K562 (cell line): ENCODE data around the gene SNAP23. TPM values are rescaled to one million over a fixed set of nuclear protein-coding genes. Genes with fewer than 3 reads are reported as not detected.

Experiments
- ATAC-seq: fragments of 200-7000 bp; cut with Tn5 transposase; 3 replicates; pipeline ENCODE4 v1.9.1; 2020; ENCODE audit warnings: moderate library complexity
- BruUV-seq: library from RNA; stranded (reverse); fragments of 400-500 nt; replicated peaks from 2 replicates; lab custom pipeline; 2021; lab: Mats Ljungman, UMichigan
- CTCF ChIA-PET: fragments of 300-600 bp; formaldehyde crosslinking; extraction: SDS; loops from one replicate; lab custom pipeline; 2021; ENCODE audit warnings: low intra/inter-chr PET ratio; lab: Yijun Ruan, JAX
- POLR2A ChIA-PET: fragments of 300-600, 350-650 bp; sonication (Branson Sonifier 250); formaldehyde crosslinking; extraction: SDS; loops from one replicate; lab custom pipeline; 2021; ENCODE audit warnings: antibody characterized with exemption, inconsistent platforms; lab: Yijun Ruan, JAX
- DNase-seq, 4 experiments: peaks; one replicate each; pipeline versions ENCODE4 v3.0.0 to v3.0.0-alpha.2; 2011 to 2018; ENCODE audit warnings: low spot score in 3 of 4, mixed read lengths in 3 of 4; ENCODE audit errors: extremely low read depth in 1 of 4
- FAIRE-seq: peaks from 2 replicates; lab custom pipeline; 2011; peaks lifted over from hg19 to GRCh38; lab: Jason Lieb, UNC
- H2AFZ ChIP-seq: 2 replicates; pipeline ENCODE4 v1.6.0; 2011; ENCODE audit warnings: low read depth, low read length, control low read depth, inconsistent platforms
- H3K27ac ChIP-seq: fragments of 200-600 bp; 3 replicates; pipeline ENCODE4 v1.8.0; 2011; ENCODE audit warnings: low read depth, mild to moderate bottlenecking, control low read depth, inconsistent platforms, low read length, moderate library complexity, mixed read lengths; ENCODE audit errors: extremely low read depth
- H3K27me3 ChIP-seq, 2 experiments: fragments of 300-600 bp in 1 of 2; 2 replicates in 1 of 2; 3 replicates in 1 of 2; pipeline versions ENCODE4 v1.6.0 to v1.8.0; 2011; ENCODE audit warnings: inconsistent platforms in 2 of 2, low read length in 2 of 2, mild to moderate bottlenecking in 1 of 2, mixed read lengths in 1 of 2, moderate library complexity in 1 of 2; ENCODE audit not compliant: control insufficient read depth in 2 of 2, insufficient read depth in 2 of 2
- H3K36me3 ChIP-seq: fragments of 300-600 bp; 3 replicates; pipeline ENCODE4 v1.8.0; 2011; ENCODE audit warnings: mild to moderate bottlenecking, low read length, inconsistent platforms; ENCODE audit not compliant: control insufficient read depth, insufficient read depth
- H3K4me1 ChIP-seq, 2 experiments: fragments of 200-600 bp in 1 of 2; replicated peaks in 1 of 2; 2 replicates in 1 of 2; 3 replicates in 1 of 2; pipeline versions ENCODE4 v1.5.1 to v1.8.0; 2011; ENCODE audit warnings: inconsistent platforms in 2 of 2, low read length in 2 of 2, mild to moderate bottlenecking in 1 of 2, mixed read lengths in 1 of 2, moderate library complexity in 1 of 2; ENCODE audit not compliant: control insufficient read depth in 2 of 2, insufficient read depth in 2 of 2
- H3K4me2 ChIP-seq: 2 replicates; pipeline ENCODE4 v1.6.1; 2011; ENCODE audit warnings: low read length, control low read depth, inconsistent platforms, mixed read lengths; ENCODE audit not compliant: insufficient read depth
- H3K4me3 ChIP-seq: fragments of 200-600 bp; sonication (generic), shearing (Covaris generic); 2 replicates; pipeline ENCODE4 v1.5.1; 2016; ENCODE audit warnings: control low read depth, inconsistent platforms
- H3K79me2 ChIP-seq: fragments of 200-600 bp; 3 replicates; pipeline ENCODE4 v1.8.0; 2011; ENCODE audit warnings: low read length, inconsistent platforms; ENCODE audit not compliant: control insufficient read depth, insufficient read depth
- H3K9ac ChIP-seq, 2 experiments: 2 replicates each; pipeline versions ENCODE4 v1.6.0 to v1.6.1; 2011; ENCODE audit warnings: low read depth in 2 of 2, low read length in 2 of 2, control low read depth in 1 of 2, inconsistent platforms in 1 of 2, mild to moderate bottlenecking in 1 of 2, mixed read lengths in 1 of 2; ENCODE audit not compliant: insufficient read depth in 1 of 2
- H3K9me1 ChIP-seq: one replicate; pipeline ENCODE4 v1.6.0; 2011; ENCODE audit warnings: inconsistent platforms, mild to moderate bottlenecking, low read length, moderate library complexity; ENCODE audit not compliant: control insufficient read depth, insufficient read depth
- H3K9me3 ChIP-seq: replicated peaks from 2 replicates; pipeline ENCODE4 v1.5.1; 2011; ENCODE audit warnings: low read depth, low read length, inconsistent platforms; ENCODE audit not compliant: control insufficient read depth, insufficient read depth
- H4K20me1 ChIP-seq: replicated peaks from 2 replicates; pipeline ENCODE4 v1.6.1; 2011; ENCODE audit warnings: low read length, inconsistent platforms, mixed read lengths; ENCODE audit not compliant: control insufficient read depth, insufficient read depth
- E4F1 ChIP-seq: fragments of 250-450 bp; sonication (Bioruptor Pico); IDR thresholded peaks from 2 replicates; pipeline ENCODE4 v1.5.0; 2021; ENCODE audit warnings: mild to moderate bottlenecking, borderline replicate concordance
- FOXA1 ChIP-seq: fragments of 450-650 bp; IDR thresholded peaks from 2 replicates; pipeline ENCODE4 v1.6.1; 2016; ENCODE audit warnings: mild to moderate bottlenecking, borderline replicate concordance
- GABPA ChIP-seq: fragments of 200-800 bp; sonication (Bioruptor generic); conservative IDR thresholded peaks from 2 replicates; pipeline ENCODE4 v1.6.1; 2016; ENCODE audit warnings: low read depth, missing genetic modification characterization, missing compliant biosample characterization
- MAFF ChIP-seq: IDR thresholded peaks from 2 replicates; pipeline ENCODE4 v1.6.1; 2012; ENCODE audit warnings: low read length, improper control_type of control experiment
- RBM25 ChIP-seq: fragments of 200-400 bp; formaldehyde crosslinking; IDR thresholded peaks from 2 replicates; pipeline ENCODE4 v1.6.1; 2018; ENCODE audit warnings: low read length, low read depth, moderate library complexity; ENCODE audit not compliant: severe bottlenecking
- SREBF1 ChIP-seq: fragments of 150-350 bp; IDR thresholded peaks from 2 replicates; pipeline ENCODE4 v1.6.1; 2014; ENCODE audit warnings: antibody characterized with exemption, low read depth, low read length, borderline replicate concordance
- SRSF1 ChIP-seq: fragments of 200-400 bp; formaldehyde crosslinking; IDR thresholded peaks from 2 replicates; pipeline ENCODE4 v1.6.1; 2017; ENCODE audit warnings: mild to moderate bottlenecking, low read depth, low read length, moderate library complexity
- ZNF165 ChIP-seq: fragments of 250-450 bp; sonication (Bioruptor Pico); IDR thresholded peaks from 2 replicates; pipeline ENCODE4 v1.4.0; 2020; ENCODE audit warnings: borderline replicate concordance
- ZNF347 ChIP-seq: fragments of 450-650 bp; formaldehyde crosslinking; IDR thresholded peaks from 2 replicates; pipeline ENCODE4 v1.4.0; 2020; ENCODE audit warnings: low read depth, mild to moderate bottlenecking, moderate library complexity
- ZNF609 ChIP-seq: sonication (generic); formaldehyde crosslinking; IDR thresholded peaks from 2 replicates; pipeline ENCODE4 v1.8.1; 2023; ENCODE audit warnings: missing genetic modification reagents, mild to moderate bottlenecking, borderline replicate concordance
- ZNF717 ChIP-seq: fragments of 250-450 bp; sonication (Bioruptor Pico); IDR thresholded peaks from 2 replicates; pipeline ENCODE4 v1.5.0; 2021
- WGBS: fragments of 100-300 bp; shearing (Covaris generic); methylation state at CpG from one replicate; pipeline ENCODE4 v1.1.6; 2016; ENCODE audit warnings: low coverage, mixed read lengths; ENCODE audit not compliant: insufficient coverage; ENCODE audit errors: missing lambda C conversion rate; 5-methylcytosine and 5-hydroxymethylcytosine counted together
- in situ Hi-C: fragments of 300-500 bp; cut with MboI; formaldehyde crosslinking; loops from 4 replicates; pipeline ENCODE4 v1.15.0; 2018; ENCODE audit warnings: inconsistent platforms, mixed read lengths
- intact Hi-C: fragments of 100-400 bp; cut with micrococcal nuclease; formaldehyde crosslinking; loops from 2 replicates; pipeline ENCODE4 v1.14.2; 2022
- polyA plus RNA-seq, 8 experiments: library from polyadenylated mRNA; depleted of rRNA in 4 of 8; stranded (reverse) in 5 of 8; unstranded in 3 of 8; fragments of >200 nt; fragmentation: Nextera tagmentation in 2 of 8; fragmentation: Illumina TruSeq in 1 of 8; extraction: Ambion mirVana in 2 of 8; extraction: Trizol in 1 of 8; gene quantifications; 2 replicates each; pipeline versions ENCODE4 v1.2.1 to v1.2.3, GENCODE V29; 2011 to 2014; ENCODE audit warnings: inconsistent platforms in 1 of 8, missing spikeins in 1 of 8
- total RNA-seq, 7 experiments: library from RNA; depleted of rRNA in 6 of 7; stranded (reverse); fragments of >200 nt in 6 of 7; fragmentation: Illumina TruSeq in 2 of 7; extraction: Trizol in 2 of 7; gene quantifications; 2 replicates each; pipeline versions ENCODE4 v1.2.1 to v1.2.3, GENCODE V29; 2011 to 2021; ENCODE audit warnings: low replicate concordance in 1 of 7
- TF ChIP-seq, protein P1 (sequence below): IDR thresholded peaks from 2 replicates; pipeline ENCODE4 v1.6.1; 2011; ENCODE audit not compliant: insufficient read length; ENCODE audit errors: extremely low read depth

Gene SNAP23
- total and polyA plus RNA-seq, 9 of the 15 experiments (the other 6 are each of a cell fraction or from before 2014, with no cell fraction given) = 78.9 to 168 (median 117) TPM

DNA sequence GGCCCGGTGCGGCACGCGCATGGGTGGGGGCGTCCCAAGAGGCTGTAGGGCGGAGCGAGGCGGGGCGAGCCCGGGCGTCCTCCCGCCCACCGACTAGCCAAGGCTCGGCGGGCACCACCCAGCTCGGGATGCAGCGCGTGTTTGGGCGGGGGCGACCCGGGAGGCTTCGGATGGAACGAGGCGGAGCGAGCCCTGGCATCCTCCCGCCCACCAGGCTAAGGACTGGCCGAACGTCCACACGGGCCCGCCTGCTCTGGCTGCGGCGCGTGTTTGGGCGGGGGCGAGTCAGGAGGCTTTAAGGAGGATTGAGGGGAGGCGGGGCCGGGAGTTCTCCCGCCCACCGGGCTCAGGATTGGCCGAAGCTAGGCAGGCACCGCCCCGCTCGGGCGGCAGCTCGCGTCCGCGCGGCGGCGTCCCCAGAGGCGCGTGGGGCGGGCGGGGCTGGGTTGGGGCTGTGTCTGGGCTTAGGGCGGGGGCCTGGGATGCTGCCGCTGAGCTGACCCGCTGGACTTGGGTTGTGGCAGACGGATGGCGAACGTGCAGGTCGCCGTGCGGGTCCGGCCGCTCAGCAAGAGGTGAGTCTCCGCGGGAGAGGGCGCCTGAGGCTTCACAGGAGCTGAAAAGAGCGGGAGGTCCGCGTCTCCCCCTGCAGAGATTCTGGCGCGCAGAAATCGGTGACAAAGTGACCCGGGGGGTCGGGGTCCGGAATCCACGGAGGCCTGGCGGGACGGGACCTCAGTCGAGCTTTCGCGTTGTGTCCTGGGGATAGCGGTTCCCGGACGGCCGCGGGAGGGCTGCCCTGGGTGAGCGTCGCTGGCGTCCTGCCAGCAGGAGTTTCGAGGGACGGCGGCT is 80.0 kb downstream of the SNAP23 start, which contains the start of gene STARD9:
Gene STARD9 (plus strand): TSS at position 419 of the 852 bp plus-strand sequence. CDS start 110 bp downstream, at position 529.
- peak within 1 kb of the TSS; percentile 89 for H2AFZ ChIP-seq
- intact Hi-C loops = loop anchor here (2.0 kb wide), 1 partner anchor 75 kb away; no protein-coding TSS in a partner anchor
- no peak for TF ChIP-seq SRSF1
- no peak for TF ChIP-seq ZNF165 (CRISPR knock-in tag)
- TF ChIP-seq FOXA1 = no peak
- TF ChIP-seq E4F1 = no peak
- TF ChIP-seq SREBF1 = no peak
- TF ChIP-seq, protein P1, sequence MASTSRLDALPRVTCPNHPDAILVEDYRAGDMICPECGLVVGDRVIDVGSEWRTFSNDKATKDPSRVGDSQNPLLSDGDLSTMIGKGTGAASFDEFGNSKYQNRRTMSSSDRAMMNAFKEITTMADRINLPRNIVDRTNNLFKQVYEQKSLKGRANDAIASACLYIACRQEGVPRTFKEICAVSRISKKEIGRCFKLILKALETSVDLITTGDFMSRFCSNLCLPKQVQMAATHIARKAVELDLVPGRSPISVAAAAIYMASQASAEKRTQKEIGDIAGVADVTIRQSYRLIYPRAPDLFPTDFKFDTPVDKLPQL = no peak
- no peak for TF ChIP-seq ZNF717 (CRISPR knock-in tag)
- no peak for TF ChIP-seq MAFF
- TF ChIP-seq ZNF609 = peak; percentile 92; the same call in 1 of the 2 replicates
- TF ChIP-seq ZNF347 = no peak
- peak; percentile 50 for TF ChIP-seq RBM25
- no peak for TF ChIP-seq GABPA (tag)

More for the DNA sequence above, 80.0 kb downstream of the SNAP23 start, which contains the start of gene STARD9:
- H3K79me2 ChIP-seq = peaks cover 17% of the 10 kb centered on the region; the same call in 2 of the 3 replicates
- peak within 1 kb of the TSS; percentile 79 for H3K4me2 ChIP-seq
- H3K9ac ChIP-seq = peak within 1 kb of the TSS; percentile 56 to 92
- WGBS = under 1% methylated on average over 59 of the region's 95 CpGs
- in situ Hi-C loops = no loop called here
- DNase-seq (peak; percentile 94 to 98 (median 96)), ATAC-seq (peak; percentile 96), FAIRE-seq (peak; percentile 74)
- no peaks in the 10 kb centered on the region for H3K27me3 ChIP-seq
- H4K20me1 ChIP-seq = 0 out of 2 replicates have a peak, but pooled peaks cover 3% of the 10 kb centered on the region
- peak within 1 kb of the TSS; percentile 69 for H3K27ac ChIP-seq
- BruUV-seq = no TSS peak
- peak within 1 kb of the TSS; percentile 51 for H3K4me3 ChIP-seq
- H3K9me3 ChIP-seq = no peaks in the 10 kb centered on the region
- H3K4me1 ChIP-seq = peaks cover 18 to 28% of the 10 kb centered on the region in 2 experiments; a peak in 4 of 5 replicates
- CTCF ChIA-PET = no interaction called here
- H3K36me3 ChIP-seq = no peaks in the 10 kb centered on the region
- POLR2A ChIA-PET = interaction anchor here (0.6 to 3.7 kb wide), 15 partner anchors 9 to 488 kb away, joined by 3 to 26 read pairs (median 4); partner anchors contain the start of genes HAUS2 and LRRC57
- H3K9me1 ChIP-seq = no peaks in the 10 kb centered on the region
